OCI-LY1 (cell line): ENCODE results near the gene PPCDC.
A peak's percentile ranks its signal among the peaks of the same experiment; 100 is the strongest.

ENCODE experiments used
- H2AFZ ChIP-seq: fragments of 200-600 bp; sonication (generic), shearing (Covaris generic); 2 replicates; pipeline ENCODE4 v1.6.0; 2014; ENCODE audit warnings: antibody characterized with exemption, mild to moderate bottlenecking, low read length
- H3F3A ChIP-seq: fragments of 200-600 bp; sonication (generic), shearing (Covaris generic); 2 replicates; pipeline ENCODE4 v1.6.0; 2014; ENCODE audit warnings: mild to moderate bottlenecking, antibody characterized with exemption, low read length, moderate library complexity; ENCODE audit not compliant: insufficient read depth
- H3K27ac ChIP-seq: fragments of 200-600 bp; sonication (generic); 2 replicates; pipeline ENCODE4 v1.5.1; 2014; ENCODE audit warnings: low read length, mixed run types, mild to moderate bottlenecking, low read depth; ENCODE audit not compliant: poor library complexity, severe bottlenecking
- H3K27me3 ChIP-seq: fragments of 200-600 bp; sonication (generic); 2 replicates; pipeline ENCODE4 v1.6.0; 2014; ENCODE audit warnings: antibody characterized with exemption, mild to moderate bottlenecking, low read length, moderate library complexity; ENCODE audit not compliant: insufficient read depth
- H3K36me3 ChIP-seq: fragments of 200-600 bp; sonication (generic); 2 replicates; pipeline ENCODE4 v1.6.1; 2014; ENCODE audit warnings: mild to moderate bottlenecking, antibody characterized with exemption, low read length, moderate library complexity, mixed read lengths; ENCODE audit not compliant: insufficient read depth
- H3K4me1 ChIP-seq: fragments of 200-600 bp; sonication (generic); 2 replicates; pipeline ENCODE4 v1.5.1; 2014; ENCODE audit warnings: mild to moderate bottlenecking, low read length, moderate library complexity; ENCODE audit not compliant: insufficient read depth, severe bottlenecking
- H3K4me2 ChIP-seq: fragments of 200-600 bp; sonication (generic), shearing (Covaris generic); 2 replicates; pipeline ENCODE4 v1.6.1; 2014; ENCODE audit warnings: low read length
- H3K4me3 ChIP-seq: fragments of 200-600 bp; sonication (generic); 2 replicates; pipeline ENCODE4 v1.5.1; 2014; ENCODE audit warnings: low read length, low read depth, mild to moderate bottlenecking, mixed read lengths; ENCODE audit not compliant: poor library complexity, severe bottlenecking
- H3K79me2 ChIP-seq: fragments of 200-600 bp; shearing (Covaris generic); 2 replicates; pipeline ENCODE4 v1.6.1; 2016; ENCODE audit warnings: mixed run types, low read length, mixed read lengths; ENCODE audit not compliant: insufficient read depth
- H3K9ac ChIP-seq: fragments of 200-600 bp; sonication (generic), shearing (Covaris generic); 2 replicates; pipeline ENCODE4 v1.6.1; 2014; ENCODE audit warnings: mild to moderate bottlenecking, low read length, mixed read lengths
- H3K9me2 ChIP-seq: fragments of 200-600 bp; sonication (generic), shearing (Covaris generic); 2 replicates; pipeline ENCODE4 v1.6.1; 2014; ENCODE audit warnings: low read depth, mild to moderate bottlenecking, low read length, mixed read lengths
- H3K9me3 ChIP-seq: fragments of 200-600 bp; shearing (Covaris generic); 2 replicates; pipeline ENCODE4 v1.6.1; 2014; ENCODE audit warnings: low read length, mixed read lengths
- H4K20me1 ChIP-seq: fragments of 200-600 bp; sonication (generic), shearing (Covaris generic); 2 replicates; pipeline ENCODE4 v1.6.0; 2016; ENCODE audit warnings: mild to moderate bottlenecking, low read length; ENCODE audit not compliant: insufficient read depth
- EZH2 ChIP-seq: fragments of 200-600 bp; sonication (generic), shearing (Covaris generic); IDR thresholded peaks from 2 replicates; pipeline ENCODE4 v1.8.0; 2017; ENCODE audit warnings: borderline replicate concordance, mixed run types, mild to moderate bottlenecking, antibody characterized with exemption, low read length, moderate library complexity, mixed read lengths
- TF ChIP-seq, protein P1 (sequence below): fragments of 200-600 bp; sonication (generic), shearing (Covaris generic); IDR thresholded peaks from 2 replicates; pipeline ENCODE4 v1.5.1; 2017; ENCODE audit warnings: mild to moderate bottlenecking, antibody characterized with exemption, low read length, moderate library complexity, mixed read lengths

PPCDC gene

DNA sequence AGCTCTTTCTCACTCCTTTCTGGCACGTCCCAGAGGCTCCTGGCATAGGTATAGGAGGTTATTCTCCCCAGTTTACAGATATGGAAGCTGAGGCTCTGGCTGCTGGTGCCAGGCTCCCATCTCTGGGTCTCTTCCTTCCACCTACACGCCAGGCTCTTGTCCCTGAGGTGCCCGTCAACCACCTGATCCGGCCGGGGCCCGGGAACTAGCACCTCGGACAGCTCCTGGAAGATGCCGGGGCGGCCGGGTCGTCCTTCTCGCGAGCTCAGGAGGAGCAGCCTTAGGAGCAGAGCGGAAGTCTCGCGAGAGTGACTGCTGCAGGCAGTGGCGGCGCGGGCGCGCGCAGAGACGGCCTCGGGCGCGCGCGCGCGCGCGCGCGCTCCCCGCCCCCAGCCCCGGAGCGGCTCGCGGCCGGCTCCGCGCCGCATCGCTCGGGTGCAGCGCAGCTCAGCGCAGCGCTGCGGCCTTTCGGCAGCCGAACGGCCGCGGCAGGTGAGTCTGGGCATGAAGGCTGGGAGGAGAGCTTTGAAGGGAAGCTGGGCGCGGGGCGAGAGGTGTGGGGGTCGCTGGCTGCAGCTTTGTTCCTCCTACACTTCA lies 28.1 kb upstream of the PPCDC start, which contains the start of gene SCAMP5:
SCAMP5 (plus strand) TSS at position 382 of the 597 bp plus-strand sequence. CDS start 16,277 bp downstream, outside the sequence.
- no peak for TF ChIP-seq EZH2
- TF ChIP-seq, protein P1, sequence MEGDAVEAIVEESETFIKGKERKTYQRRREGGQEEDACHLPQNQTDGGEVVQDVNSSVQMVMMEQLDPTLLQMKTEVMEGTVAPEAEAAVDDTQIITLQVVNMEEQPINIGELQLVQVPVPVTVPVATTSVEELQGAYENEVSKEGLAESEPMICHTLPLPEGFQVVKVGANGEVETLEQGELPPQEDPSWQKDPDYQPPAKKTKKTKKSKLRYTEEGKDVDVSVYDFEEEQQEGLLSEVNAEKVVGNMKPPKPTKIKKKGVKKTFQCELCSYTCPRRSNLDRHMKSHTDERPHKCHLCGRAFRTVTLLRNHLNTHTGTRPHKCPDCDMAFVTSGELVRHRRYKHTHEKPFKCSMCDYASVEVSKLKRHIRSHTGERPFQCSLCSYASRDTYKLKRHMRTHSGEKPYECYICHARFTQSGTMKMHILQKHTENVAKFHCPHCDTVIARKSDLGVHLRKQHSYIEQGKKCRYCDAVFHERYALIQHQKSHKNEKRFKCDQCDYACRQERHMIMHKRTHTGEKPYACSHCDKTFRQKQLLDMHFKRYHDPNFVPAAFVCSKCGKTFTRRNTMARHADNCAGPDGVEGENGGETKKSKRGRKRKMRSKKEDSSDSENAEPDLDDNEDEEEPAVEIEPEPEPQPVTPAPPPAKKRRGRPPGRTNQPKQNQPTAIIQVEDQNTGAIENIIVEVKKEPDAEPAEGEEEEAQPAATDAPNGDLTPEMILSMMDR, result no peak
- peak within 1 kb of the TSS; percentile 58 for H3K27ac ChIP-seq
- H4K20me1 ChIP-seq, result no peaks in the 10 kb centered on the region
- H3K4me1 ChIP-seq, result peaks cover 37% of the 10 kb centered on the region
- H2AFZ ChIP-seq, result no peak within 1 kb of the TSS
- peak within 1 kb of the TSS; percentile 92 for H3K9ac ChIP-seq
- peak within 1 kb of the TSS; percentile 94 for H3K4me3 ChIP-seq
- H3K9me3 ChIP-seq, result no peaks in the 10 kb centered on the region
- H3K27me3 ChIP-seq, result peaks cover 3% of the 10 kb centered on the region; the same call in 1 of the 2 replicates
- peaks cover 16% of the 10 kb centered on the region for H3K36me3 ChIP-seq
- no peaks in the 10 kb centered on the region for H3F3A ChIP-seq
- H3K4me2 ChIP-seq, result peak within 1 kb of the TSS; percentile 67
- H3K9me2 ChIP-seq, result no peaks in the 10 kb centered on the region
- no peaks in the 10 kb centered on the region for H3K79me2 ChIP-seq

DNA sequence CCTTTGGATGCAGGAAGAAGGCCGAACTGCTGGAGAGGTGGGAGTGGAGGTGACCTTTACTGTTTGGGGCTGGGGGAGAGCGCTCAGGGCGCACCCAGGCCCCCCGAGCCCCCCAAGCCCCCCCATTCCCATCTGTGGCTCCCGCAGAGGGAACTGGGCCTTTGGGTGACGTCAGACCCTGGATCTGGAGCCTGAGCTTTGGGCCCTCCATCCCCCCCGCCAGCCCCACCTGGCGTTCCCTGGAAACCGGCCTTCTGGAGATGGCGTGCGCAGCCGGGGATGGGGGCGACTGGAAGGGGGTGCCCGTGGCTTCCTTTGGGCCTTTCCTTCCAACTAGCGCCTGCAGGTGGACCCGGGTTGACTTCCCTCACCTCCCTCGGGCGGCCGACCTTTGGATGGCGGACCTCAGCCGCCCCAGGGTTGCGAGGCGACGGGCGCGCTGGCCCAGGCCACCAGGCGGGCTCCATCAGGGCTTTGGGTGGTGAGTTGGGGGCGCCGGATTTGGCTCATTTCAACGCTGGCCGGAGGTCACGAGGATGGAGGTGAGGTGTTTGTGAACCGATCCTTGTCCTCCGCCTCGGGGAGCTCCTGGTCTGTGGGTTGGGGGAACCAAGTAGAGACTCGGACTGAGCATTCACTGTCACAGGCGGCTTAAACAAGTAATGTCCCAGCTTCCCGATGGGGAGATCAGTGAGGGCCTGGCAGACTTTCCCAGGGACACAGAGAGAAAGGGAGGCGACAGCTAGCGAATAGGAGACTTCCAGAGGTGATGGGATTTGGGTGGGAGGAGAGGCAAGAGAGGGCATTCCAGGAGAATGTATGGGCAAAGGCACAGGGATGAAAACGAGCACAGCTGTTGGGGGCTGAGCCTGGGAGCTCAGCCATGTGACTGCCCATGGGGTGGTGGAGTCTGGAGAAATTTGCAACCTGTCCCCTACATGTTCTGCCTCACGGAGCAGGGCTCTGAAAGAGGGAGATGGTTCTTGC lies 27.3 kb upstream of the PPCDC start:
- TF ChIP-seq, protein P1, result no peak
- TF ChIP-seq EZH2, result no peak
- Histone ChIP-seq H4K20me1 (no peaks in the 10 kb centered on the region), H3K27me3 (peaks cover 3% of the 10 kb centered on the region; the same call in 1 of the 2 replicates), H3K9me2 (no peaks in the 10 kb centered on the region), H3K79me2 (no peaks in the 10 kb centered on the region), H3K4me1 (peaks cover 37% of the 10 kb centered on the region), H2AFZ (no peak overlapping the region), H3K36me3 (peaks cover 16% of the 10 kb centered on the region), H3F3A (no peaks in the 10 kb centered on the region), H3K4me3 (peak overlapping the region; percentile 94), H3K9me3 (no peaks in the 10 kb centered on the region), H3K4me2 (peak overlapping the region; percentile 67), H3K9ac (peak overlapping the region; percentile 92), H3K27ac (peak overlapping the region; percentile 58)

DNA sequence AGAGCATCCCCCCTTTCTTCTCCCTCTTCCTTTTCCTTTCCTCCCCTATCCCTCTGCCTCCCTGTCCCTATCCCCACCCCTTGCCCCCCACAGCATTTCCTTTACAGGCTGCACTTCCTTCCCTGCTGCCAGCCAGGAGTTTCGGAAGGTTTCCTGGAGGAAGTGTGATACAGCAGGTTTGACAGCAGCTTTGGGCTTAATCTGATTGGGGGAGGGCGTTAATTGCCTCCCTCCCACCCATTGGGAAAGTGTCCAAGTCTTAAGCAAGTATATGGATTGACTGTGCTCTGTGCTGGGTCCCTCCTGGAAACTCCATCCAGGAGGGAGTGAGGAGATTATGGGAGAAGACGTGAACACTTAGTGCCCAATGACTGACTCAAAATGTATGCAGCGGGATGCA lies 26.2 kb upstream of the PPCDC start:
- Histone ChIP-seq H3K27me3 (no peaks in the 10 kb centered on the region), H4K20me1 (no peaks in the 10 kb centered on the region), H3K9me2 (no peaks in the 10 kb centered on the region), H3K4me2 (peak overlapping the region; percentile 67), H3K9ac (peak overlapping the region; percentile 92; the same call in 1 of the 2 replicates), H3K4me3 (peak overlapping the region; percentile 94), H3K9me3 (no peaks in the 10 kb centered on the region), H2AFZ (no peak overlapping the region), H3F3A (no peaks in the 10 kb centered on the region), H3K4me1 (peaks cover 37% of the 10 kb centered on the region), H3K36me3 (peaks cover 16% of the 10 kb centered on the region), H3K27ac (peak overlapping the region; percentile 58), H3K79me2 (no peaks in the 10 kb centered on the region)
- TF ChIP-seq, protein P1, result no peak
- no peak for TF ChIP-seq EZH2
